H1 (cell line): ENCODE data around the gene PIAS1. TPM values are rescaled to one million over a fixed set of nuclear protein-coding genes. Genes with fewer than 3 reads are reported as not detected.

Source experiments
- CTCF ChIA-PET: fragments of 300-600 bp; sonication (Branson Sonifier 250); formaldehyde crosslinking; loops from one replicate; lab custom pipeline; 2021; ENCODE audit not compliant: partially characterized antibody; lab: Charles Lee
- POLR2A ChIA-PET: fragments of 300-600 bp; sonication (Branson Sonifier 250); formaldehyde crosslinking; loops from one replicate; lab custom pipeline; 2021; ENCODE audit warnings: inconsistent platforms; ENCODE audit not compliant: partially characterized antibody; lab: Charles Lee
- DNase-seq, 2 experiments: peaks; one replicate each; pipeline versions ENCODE4 v3.0.0 to v3.0.0-alpha.2; 2010 to 2022; ENCODE audit warnings: low spot score in 2 of 2, low read depth in 1 of 2, mixed read lengths in 1 of 2
- FAIRE-seq: peaks from 2 replicates; lab custom pipeline; 2011; peaks lifted over from hg19 to GRCh38; lab: Jason Lieb, UNC
- H2AFZ ChIP-seq: 2 replicates; pipeline ENCODE4 v1.8.1; 2012; ENCODE audit warnings: low read length, inconsistent platforms
- H2AK5ac ChIP-seq: 2 replicates; pipeline ENCODE4 v1.6.1; 2013; ENCODE audit warnings: low read depth, low read length
- H2BK120ac ChIP-seq: replicated peaks from 2 replicates; pipeline ENCODE3; 2013; ENCODE audit warnings: low read depth, low read length, inconsistent platforms
- H2BK12ac ChIP-seq: 2 replicates; pipeline ENCODE4 v1.6.1; 2013; ENCODE audit warnings: low read depth, low read length
- H2BK15ac ChIP-seq: 2 replicates; pipeline ENCODE4 v1.6.1; 2013; ENCODE audit warnings: low read length
- H2BK20ac ChIP-seq: 2 replicates; pipeline ENCODE4 v1.6.1; 2013; ENCODE audit warnings: low read length
- H2BK5ac ChIP-seq: 2 replicates; pipeline ENCODE4 v1.6.1; 2013; ENCODE audit warnings: low read depth, low read length
- H3K14ac ChIP-seq: 2 replicates; pipeline ENCODE4 v1.6.1; 2013; ENCODE audit warnings: inconsistent platforms; ENCODE audit not compliant: insufficient read length
- H3K18ac ChIP-seq: 2 replicates; pipeline ENCODE4 v1.6.1; 2013; ENCODE audit warnings: low read length; ENCODE audit errors: extremely low read depth
- H3K23ac ChIP-seq: 2 replicates; pipeline ENCODE4 v1.6.1; 2013; ENCODE audit warnings: inconsistent platforms; ENCODE audit not compliant: insufficient read length
- H3K23me2 ChIP-seq: 2 replicates; pipeline ENCODE4 v1.6.1; 2013; ENCODE audit warnings: low read depth, low read length
- H3K27ac ChIP-seq: 2 replicates; pipeline ENCODE4 v1.6.1; 2011; ENCODE audit warnings: low read depth, low read length, inconsistent platforms
- H3K27me3 ChIP-seq, 4 experiments: replicated peaks in 1 of 4; 1 replicate in 1 of 4; 2 replicates in 3 of 4; pipeline versions ENCODE4 v1.6.1 to v1.8.1; 2011 to 2013; ENCODE audit warnings: low read length in 3 of 4, mild to moderate bottlenecking in 3 of 4, inconsistent platforms in 2 of 4, mixed read lengths in 2 of 4, moderate library complexity in 1 of 4; ENCODE audit not compliant: control insufficient read depth in 3 of 4, insufficient read depth in 3 of 4; ENCODE audit errors: extremely low read depth in 1 of 4
- H3K36me3 ChIP-seq, 4 experiments: 2 replicates each; pipeline versions ENCODE4 v1.6.1 to v1.8.1; 2011 to 2013; ENCODE audit warnings: mild to moderate bottlenecking in 4 of 4, low read length in 3 of 4, moderate library complexity in 2 of 4, control low read depth in 1 of 4, inconsistent platforms in 1 of 4; ENCODE audit not compliant: insufficient read depth in 4 of 4, control insufficient read depth in 2 of 4
- H3K4ac ChIP-seq: replicated peaks from 2 replicates; pipeline ENCODE3; 2013; ENCODE audit warnings: low read length, low read depth, mixed read lengths, inconsistent platforms; ENCODE audit not compliant: insufficient read length
- H3K4me1 ChIP-seq, 4 experiments: replicated peaks in 1 of 4; 1 replicate in 1 of 4; 2 replicates in 3 of 4; pipeline versions ENCODE4 v1.6.1 to v1.8.1; 2011 to 2013; ENCODE audit warnings: low read length in 3 of 4, inconsistent platforms in 2 of 4, mixed read lengths in 1 of 4; ENCODE audit not compliant: insufficient read depth in 4 of 4, control insufficient read depth in 3 of 4
- H3K4me2 ChIP-seq, 2 experiments: 2 replicates each; pipeline versions ENCODE4 v1.6.1 to v1.8.1; 2011 to 2013; ENCODE audit warnings: low read depth in 2 of 2, low read length in 2 of 2, control low read depth in 1 of 2, inconsistent platforms in 1 of 2, mild to moderate bottlenecking in 1 of 2; ENCODE audit not compliant: insufficient read depth in 1 of 2
- H3K4me3 ChIP-seq, 4 experiments: fragments of 200-600, 300-600 bp in 1 of 4; sonication (generic), shearing (Covaris generic), sonication (Bioruptor Twin) in 1 of 4; 2 replicates each; pipeline versions ENCODE4 v1.5.1 to v1.8.1; 2011 to 2016; ENCODE audit warnings: low read length in 4 of 4, low read depth in 3 of 4, control low read depth in 2 of 4, inconsistent platforms in 2 of 4, mild to moderate bottlenecking in 2 of 4, mixed read lengths in 1 of 4, moderate library complexity in 1 of 4; ENCODE audit not compliant: insufficient read depth in 2 of 4; ENCODE audit errors: extremely low read depth in 1 of 4
- H3K56ac ChIP-seq: replicated peaks from 2 replicates; pipeline ENCODE3; 2013; ENCODE audit warnings: low read depth, mild to moderate bottlenecking, mixed read lengths, low read length, inconsistent platforms; ENCODE audit not compliant: insufficient read length
- H3K79me1 ChIP-seq: 2 replicates; pipeline ENCODE4 v1.6.1; 2013; ENCODE audit warnings: low read depth, low read length, control low read depth
- H3K79me2 ChIP-seq, 2 experiments: 2 replicates each; pipeline versions ENCODE4 v1.6.1 to v1.8.1; 2012 to 2013; ENCODE audit warnings: low read length in 2 of 2, mild to moderate bottlenecking in 2 of 2, inconsistent platforms in 1 of 2; ENCODE audit not compliant: insufficient read depth in 2 of 2, control insufficient read depth in 1 of 2
- H3K9ac ChIP-seq, 4 experiments: replicated peaks in 1 of 4; 1 replicate in 1 of 4; 2 replicates in 3 of 4; pipeline versions ENCODE4 v1.6.1 to v1.8.1; 2011 to 2013; ENCODE audit warnings: low read depth in 3 of 4, low read length in 3 of 4, control low read depth in 2 of 4, mild to moderate bottlenecking in 2 of 4, moderate library complexity in 2 of 4, inconsistent platforms in 1 of 4; ENCODE audit errors: extremely low read depth in 1 of 4
- H3K9me3 ChIP-seq, 2 experiments: 2 replicates each; pipeline versions ENCODE4 v1.6.1 to v1.8.1; 2012 to 2013; ENCODE audit warnings: mild to moderate bottlenecking in 2 of 2, moderate library complexity in 2 of 2, control low read depth in 1 of 2, inconsistent platforms in 1 of 2, low read depth in 1 of 2, low read length in 1 of 2, mixed read lengths in 1 of 2; ENCODE audit not compliant: insufficient read depth in 2 of 2
- H4K20me1 ChIP-seq, 2 experiments: replicated peaks in 1 of 2; 2 replicates each; pipeline versions ENCODE3 to v1.8.1; 2011 to 2013; ENCODE audit warnings: inconsistent platforms in 2 of 2, low read length in 2 of 2, mild to moderate bottlenecking in 1 of 2; ENCODE audit not compliant: insufficient read depth in 2 of 2, control insufficient read depth in 1 of 2
- H4K5ac ChIP-seq: 2 replicates; pipeline ENCODE4 v1.6.1; 2013; ENCODE audit warnings: low read length, low read depth, mixed read lengths, inconsistent platforms; ENCODE audit not compliant: insufficient read length
- H4K8ac ChIP-seq: 2 replicates; pipeline ENCODE4 v1.8.0; 2013; ENCODE audit warnings: mild to moderate bottlenecking, moderate library complexity, low read length, inconsistent platforms; ENCODE audit not compliant: insufficient read depth; ENCODE audit errors: extremely low read depth
- H4K91ac ChIP-seq: replicated peaks from 2 replicates; pipeline ENCODE3; 2013; ENCODE audit warnings: low read length, mixed read lengths, inconsistent platforms; ENCODE audit not compliant: insufficient read length
- BACH1 ChIP-seq: IDR thresholded peaks from 2 replicates; pipeline ENCODE4 v1.6.1; 2012; ENCODE audit warnings: low read length, improper control_type of control experiment
- BRCA1 ChIP-seq: IDR thresholded peaks from 2 replicates; pipeline ENCODE4 v1.6.1; 2012; ENCODE audit warnings: low read depth, low read length, improper control_type of control experiment
- GABPA ChIP-seq: IDR thresholded peaks from 2 replicates; pipeline ENCODE4 v1.6.1; 2011; ENCODE audit warnings: mild to moderate bottlenecking, low read length, moderate library complexity, borderline replicate concordance; ENCODE audit not compliant: insufficient read depth
- KDM1A ChIP-seq: fragments of 200-600, 300-600 bp; sonication (generic); IDR thresholded peaks from 2 replicates; pipeline ENCODE4 v1.7.1; 2016; ENCODE audit warnings: mild to moderate bottlenecking, low read length, borderline replicate concordance
- NANOG ChIP-seq: IDR thresholded peaks from 2 replicates; pipeline ENCODE4 v1.6.1; 2011; ENCODE audit warnings: low read length, low read depth, mild to moderate bottlenecking, inconsistent platforms; ENCODE audit not compliant: insufficient read depth, poor library complexity, severe bottlenecking
- PHF8 ChIP-seq: fragments of 200-600 bp; sonication (generic); conservative IDR thresholded peaks from 2 replicates; pipeline ENCODE4 v1.7.1; 2012; ENCODE audit warnings: low read depth, mild to moderate bottlenecking, inconsistent platforms, low read length, moderate library complexity
- POLR2AphosphoS5 ChIP-seq: IDR thresholded peaks from 2 replicates; pipeline ENCODE4 v1.6.1; 2011; ENCODE audit warnings: low read depth, low read length
- RFX5 ChIP-seq: IDR thresholded peaks from 2 replicates; pipeline ENCODE4 v1.6.1; 2011; ENCODE audit warnings: low read depth, low read length, improper control_type of control experiment, borderline replicate concordance
- SIN3A ChIP-seq, 2 experiments: IDR thresholded peaks in 1 of 2; conservative IDR thresholded peaks in 1 of 2; 2 replicates each; pipeline ENCODE4 v1.6.1; 2011 to 2012; ENCODE audit warnings: low read length in 2 of 2, improper control_type of control experiment in 1 of 2, low read depth in 1 of 2, mild to moderate bottlenecking in 1 of 2
- SUZ12 ChIP-seq: fragments of 200-600 bp; sonication (generic); IDR thresholded peaks from 2 replicates; pipeline ENCODE4 v1.6.1; 2012; ENCODE audit warnings: mild to moderate bottlenecking, inconsistent platforms, low read length, moderate library complexity, mixed read lengths
- TBP ChIP-seq: IDR thresholded peaks from 2 replicates; pipeline ENCODE4 v1.6.1; 2011; ENCODE audit warnings: low read depth, low read length, improper control_type of control experiment
- WGBS, 2 experiments: shearing (Covaris generic) in 1 of 2; methylation state at CpG; one replicate each; pipeline versions ENCODE4 v1.1.6 to v1.1.7; 2013 to 2015; ENCODE audit warnings: low lambda C conversion rate in 2 of 2, mixed read lengths in 2 of 2, inconsistent platforms in 1 of 2, low coverage in 1 of 2, missing lambda C conversion rate in 1 of 2; ENCODE audit not compliant: insufficient replicate concordance in 2 of 2, insufficient coverage in 1 of 2, insufficient read length in 1 of 2; ENCODE audit errors: extremely low coverage in 1 of 2, missing lambda C conversion rate in 1 of 2; 5-methylcytosine and 5-hydroxymethylcytosine counted together
- polyA plus RNA-seq, 7 experiments: library from polyadenylated mRNA; depleted of rRNA in 3 of 7; stranded (reverse) in 5 of 7; unstranded in 2 of 7; fragments of >200 nt in 5 of 7; fragments of 200-250 nt in 2 of 7; gene quantifications; 1 replicate in 5 of 7; 2 replicates in 1 of 7; 4 replicates in 1 of 7; pipeline versions ENCODE4 v1.2.1 to v1.2.3, GENCODE V29; 2011 to 2013; ENCODE audit warnings: missing spikeins in 2 of 7, mixed read lengths in 2 of 7
- total RNA-seq: library from RNA; stranded (reverse); fragmentation: NEBNext Ultra II Directional; extraction: Animal tissue kit (Norgen Biotek cat#: 25700); gene quantifications from 2 replicates; pipeline ENCODE4 v1.2.1, GENCODE V29; 2021

Gene PIAS1
- total and polyA plus RNA-seq, 2 of the 8 experiments (the other 6 are each of a cell fraction or from before 2014, with no cell fraction given) = 30.8 to 34.5 TPM

- Histone ChIP-seq H3K79me2 (peaks cover 0 to 70% of the 10 kb centered on the region in 2 experiments; a peak in 2 of 4 replicates), H3K14ac (no peak overlapping the region), H3K79me1 (no peaks in the 10 kb centered on the region; the same call in 1 of the 2 replicates), H4K91ac (no peak overlapping the region), H3K36me3 (peaks cover 0 to 16% (median 0%) of the 10 kb centered on the region in 4 experiments; a peak in 2 of 8 replicates), H3K4ac (no peak overlapping the region), H2AFZ (no peak overlapping the region), H2BK5ac (no peak overlapping the region), H3K23ac (no peak overlapping the region), H3K9me3 (0 out of 4 replicates have a peak, but pooled peaks cover 0 to 2% of the 10 kb centered on the region in 2 experiments), H3K4me2 (no peak overlapping the region), H3K4me1 (no peaks in the 10 kb centered on the region), H2BK15ac (no peak overlapping the region), H2BK120ac (no peak overlapping the region), H4K5ac (no peak overlapping the region), H3K27me3 (no peaks in the 10 kb centered on the region), H4K8ac (0 out of 2 replicates have a peak overlapping the region, but pooled peaks have one; percentile 31), H3K27ac (no peak overlapping the region), H2BK20ac (no peak overlapping the region), H3K56ac (no peak overlapping the region), H2AK5ac (no peak overlapping the region), H2BK12ac (no peak overlapping the region), H3K9ac (no peak overlapping the region), H3K4me3 (no peak overlapping the region), H4K20me1 (peaks cover 0 to 2% of the 10 kb centered on the region in 2 experiments), H3K18ac (no peak overlapping the region), H3K23me2 (no peaks in the 10 kb centered on the region)
- FAIRE-seq (no peak), DNase-seq (no peak)
- ChIA-PET CTCF (interaction anchor here (0.6 to 1.3 kb wide), 2 partner anchors 72 to 176 kb away, joined by 3 read pairs; no protein-coding TSS in a partner anchor), POLR2A (no interaction called here)
- WGBS, 2 experiments = 88% methylated on average over 3 of the region's 3 CpGs; no CpG with 5 or more reads in 1 of the 2 experiments
- TF ChIP-seq NANOG (no peak), GABPA (no peak), KDM1A (no peak), RFX5 (no peak), TBP (no peak), PHF8 (no peak), SIN3A (conservative IDR thresholded peaks at IDR 0.05 in 1 of 2, IDR thresholded peaks at IDR 0.05 in 1 of 2; ENCODE audit: low read depth in 1 of 2, low read length in 2 of 2) (no peak), POLR2AphosphoS5 (no peak), BRCA1 (no peak), SUZ12 (no peak), BACH1 (no peak)
Measured at GRCh38 chr15:68091743-68092142, 37.6 kb downstream of the PIAS1 start.
